GM13977 (cell line): ENCODE results near the gene P2RY13.

Source experiments
- DNase-seq: peaks from one replicate; pipeline ENCODE4 v3.0.0; 2012; ENCODE audit warnings: low spot score
- CTCF ChIP-seq: IDR thresholded peaks from 2 replicates; pipeline ENCODE4 v1.5.1; 2012; ENCODE audit warnings: mild to moderate bottlenecking, control low read depth; ENCODE audit not compliant: insufficient read depth; ENCODE audit errors: extremely low read depth, missing control alignments
- in situ Hi-C: fragments of 300-500 bp; cut with MboI; formaldehyde crosslinking; loops from one replicate; pipeline ENCODE4 v1.12.0; 2022; ENCODE audit warnings: low sequenced_read_pairs, low pct_unique_long_range_greater_than_20kb, mixed read lengths, inconsistent platforms; ENCODE audit not compliant: unreplicated experiment

The P2RY13 gene

GRCh38 chr3:151290673-151291072 is 38.7 kb downstream of the P2RY13 start:
- peak; percentile 8 for DNase-seq
- in situ Hi-C loops = no loop called here
- TF ChIP-seq CTCF = peak; percentile 36

- in situ Hi-C loops = no loop called here
- TF ChIP-seq CTCF = no peak
- DNase-seq = no peak
These were observed 39.9 kb downstream of the P2RY13 start for GRCh38 chr3:151289445-151289844.

GRCh38 chr3:151285940-151286339 is 43.4 kb downstream of the P2RY13 start:
- in situ Hi-C loops = no loop called here
- TF ChIP-seq CTCF = no peak
- DNase-seq = no peak

GRCh38 chr3:151283907-151284461 is 45.4 kb downstream of the P2RY13 start:
- DNase-seq = no peak
- TF ChIP-seq CTCF = no peak
- in situ Hi-C loops = no loop called here

GRCh38 chr3:151283387-151283786 is 46.0 kb downstream of the P2RY13 start:
- DNase-seq = no peak
- TF ChIP-seq CTCF = no peak
- in situ Hi-C loops = no loop called here

GRCh38 chr3:151282921-151283320 is 46.4 kb downstream of the P2RY13 start:
- TF ChIP-seq CTCF = peak; percentile 44
- peak; percentile 51 for DNase-seq
- in situ Hi-C loops = no loop called here
